Panc1 (cell line): Measurements from ENCODE around the gene WIPF1. TPM values are rescaled to one million over a fixed set of nuclear protein-coding genes. Genes with fewer than 3 reads are reported as not detected.

ENCODE experiments used
- ATAC-seq: fragments of 200-7000 bp; cut with Tn5 transposase; 2 replicates; pipeline ENCODE4 v1.9.1; 2020; ENCODE audit warnings: mild to moderate bottlenecking, moderate library complexity
- BruUV-seq: library from RNA; stranded (reverse); fragments of 400-500 nt; replicated peaks from 2 replicates; lab custom pipeline; 2021; lab: Mats Ljungman, UMichigan
- CTCF ChIA-PET: fragments of 300-600 bp; sonication (Branson Sonifier 250); formaldehyde crosslinking; loops from one replicate; lab custom pipeline; 2022; ENCODE audit warnings: antibody characterized with exemption; lab: Charles Lee
- POLR2A ChIA-PET: fragments of 300-600 bp; sonication (Branson Sonifier 250); formaldehyde crosslinking; loops from one replicate; lab custom pipeline; 2022; ENCODE audit warnings: antibody characterized with exemption; lab: Charles Lee
- DNase-seq: peaks from one replicate; pipeline ENCODE4 v3.0.0-alpha.2; 2010; ENCODE audit warnings: low read depth, low spot score
- H3K27ac ChIP-seq: 2 replicates; pipeline ENCODE4 v1.5.1; 2011; ENCODE audit warnings: mild to moderate bottlenecking, low read length, inconsistent platforms
- H3K27me3 ChIP-seq: fragments of 200-500 bp; sonication (Bioruptor generic); 2 replicates; pipeline ENCODE4 v1.6.0; 2014; ENCODE audit warnings: low read length, inconsistent platforms; ENCODE audit not compliant: control insufficient read depth, insufficient read depth
- H3K36me3 ChIP-seq: fragments of 200-500 bp; sonication (Bioruptor generic); 2 replicates; pipeline ENCODE4 v1.5.1; 2014; ENCODE audit warnings: inconsistent platforms, mild to moderate bottlenecking, low read length, moderate library complexity; ENCODE audit not compliant: control insufficient read depth, insufficient read depth
- H3K4me1 ChIP-seq: 2 replicates; pipeline ENCODE4 v1.5.1; 2011; ENCODE audit warnings: inconsistent platforms, mild to moderate bottlenecking, low read length, moderate library complexity; ENCODE audit not compliant: control insufficient read depth, insufficient read depth
- H3K4me3 ChIP-seq, 2 experiments: 2 replicates each; pipeline ENCODE4 v1.5.1; 2011 to 2012; ENCODE audit warnings: low read depth in 2 of 2, low read length in 2 of 2, mild to moderate bottlenecking in 2 of 2, inconsistent platforms in 1 of 2, moderate library complexity in 1 of 2
- H3K9me3 ChIP-seq: fragments of 200-500 bp; sonication (Bioruptor generic); 2 replicates; pipeline ENCODE4 v1.5.1; 2014; ENCODE audit warnings: low read depth, mild to moderate bottlenecking, inconsistent platforms, low read length, moderate library complexity; ENCODE audit not compliant: control insufficient read depth, insufficient read depth
- POLR2AphosphoS5 ChIP-seq: IDR thresholded peaks from 2 replicates; pipeline ENCODE4 v1.6.1; 2012; ENCODE audit warnings: mild to moderate bottlenecking, low read depth, low read length, moderate library complexity
- SIN3A ChIP-seq: IDR thresholded peaks from 2 replicates; pipeline ENCODE4 v1.6.1; 2012; ENCODE audit warnings: low read depth, mild to moderate bottlenecking, low read length, moderate library complexity, borderline replicate concordance; ENCODE audit not compliant: insufficient read depth
- TCF7L2 ChIP-seq: IDR thresholded peaks from 2 replicates; pipeline ENCODE4 v1.6.1; 2011; ENCODE audit warnings: mild to moderate bottlenecking, low read depth, low read length, inconsistent platforms
- in situ Hi-C: cut with HindIII; loops from 2 replicates; pipeline ENCODE4 v1.10.0; 2016; ENCODE audit warnings: low sequenced_read_pairs, low pct_unique_long_range_greater_than_20kb
- intact Hi-C: fragments of 100-400 bp; cut with micrococcal nuclease; formaldehyde crosslinking; loops from one replicate; pipeline ENCODE4 v1.10.0; 2022; ENCODE audit not compliant: unreplicated experiment
- total RNA-seq: library from RNA; stranded (reverse); gene quantifications from one replicate; pipeline ENCODE4 v1.2.1, GENCODE V29; 2021; ENCODE audit not compliant: unreplicated experiment
- TF ChIP-seq, protein P1 (sequence below): fragments of 450-650 bp; IDR thresholded peaks from 2 replicates; pipeline ENCODE4 v1.5.1; 2017; ENCODE audit warnings: mild to moderate bottlenecking
- TF ChIP-seq, protein P2 (sequence below), 2 experiments: IDR thresholded peaks; 2 replicates each; pipeline ENCODE4 v1.6.1; 2011 to 2012; ENCODE audit warnings: low read depth in 2 of 2, control low read depth in 1 of 2, low read length in 1 of 2, mild to moderate bottlenecking in 1 of 2, moderate library complexity in 1 of 2; ENCODE audit not compliant: insufficient read depth in 1 of 2

The WIPF1 gene
- total RNA-seq, 1 experiment from 2014 or later, result 8.3 TPM

DNA sequence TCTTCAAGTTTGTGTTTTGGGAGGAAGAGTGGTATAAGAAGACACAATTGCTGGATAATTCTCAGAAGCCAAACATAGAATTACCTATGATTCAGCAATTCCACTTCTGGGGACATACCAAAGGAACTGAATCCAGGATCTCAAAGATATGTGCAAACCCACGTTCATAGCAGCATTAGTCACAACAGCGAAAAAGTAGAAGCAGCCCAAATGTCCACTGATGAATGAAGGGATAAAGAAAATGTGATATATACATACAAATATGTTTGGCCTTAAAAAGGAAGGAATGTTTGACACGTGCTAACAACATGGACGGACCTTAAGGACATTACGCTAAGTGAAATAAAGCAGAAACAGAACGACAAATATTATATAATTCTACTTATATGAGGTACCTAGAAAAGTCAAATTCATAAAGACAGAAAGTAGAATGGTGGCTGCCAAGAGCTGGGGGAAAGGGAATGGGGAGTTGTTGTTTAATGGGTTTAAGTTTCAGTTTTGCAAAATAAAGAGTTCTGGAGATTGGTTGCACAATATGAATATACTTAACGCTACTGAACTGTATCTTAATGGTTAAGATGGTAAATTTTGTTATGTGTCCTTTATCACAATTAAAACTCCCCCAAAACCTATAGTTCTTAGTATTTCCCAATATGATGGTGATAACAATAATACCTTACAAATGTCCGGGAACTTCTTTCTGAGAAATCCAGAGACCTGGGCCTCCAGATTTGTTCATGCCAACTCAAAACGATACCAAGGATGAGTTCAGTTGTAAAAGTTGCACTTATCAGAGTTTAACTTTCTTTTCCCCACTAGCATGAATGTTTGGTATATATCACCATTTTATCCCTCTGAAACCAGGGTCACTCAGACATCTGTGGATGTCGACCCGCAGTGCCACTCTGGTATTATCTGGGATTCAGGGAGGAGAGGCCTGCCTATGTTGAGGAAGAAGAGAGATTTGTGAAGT is 33.7 kb upstream of the WIPF1 start:
- ATAC-seq, result no peak
- no peak for TF ChIP-seq POLR2AphosphoS5
- TF ChIP-seq, protein P1, sequence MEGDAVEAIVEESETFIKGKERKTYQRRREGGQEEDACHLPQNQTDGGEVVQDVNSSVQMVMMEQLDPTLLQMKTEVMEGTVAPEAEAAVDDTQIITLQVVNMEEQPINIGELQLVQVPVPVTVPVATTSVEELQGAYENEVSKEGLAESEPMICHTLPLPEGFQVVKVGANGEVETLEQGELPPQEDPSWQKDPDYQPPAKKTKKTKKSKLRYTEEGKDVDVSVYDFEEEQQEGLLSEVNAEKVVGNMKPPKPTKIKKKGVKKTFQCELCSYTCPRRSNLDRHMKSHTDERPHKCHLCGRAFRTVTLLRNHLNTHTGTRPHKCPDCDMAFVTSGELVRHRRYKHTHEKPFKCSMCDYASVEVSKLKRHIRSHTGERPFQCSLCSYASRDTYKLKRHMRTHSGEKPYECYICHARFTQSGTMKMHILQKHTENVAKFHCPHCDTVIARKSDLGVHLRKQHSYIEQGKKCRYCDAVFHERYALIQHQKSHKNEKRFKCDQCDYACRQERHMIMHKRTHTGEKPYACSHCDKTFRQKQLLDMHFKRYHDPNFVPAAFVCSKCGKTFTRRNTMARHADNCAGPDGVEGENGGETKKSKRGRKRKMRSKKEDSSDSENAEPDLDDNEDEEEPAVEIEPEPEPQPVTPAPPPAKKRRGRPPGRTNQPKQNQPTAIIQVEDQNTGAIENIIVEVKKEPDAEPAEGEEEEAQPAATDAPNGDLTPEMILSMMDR, result no peak
- TF ChIP-seq TCF7L2, result no peak
- no peak for TF ChIP-seq SIN3A
- TF ChIP-seq, protein P2, sequence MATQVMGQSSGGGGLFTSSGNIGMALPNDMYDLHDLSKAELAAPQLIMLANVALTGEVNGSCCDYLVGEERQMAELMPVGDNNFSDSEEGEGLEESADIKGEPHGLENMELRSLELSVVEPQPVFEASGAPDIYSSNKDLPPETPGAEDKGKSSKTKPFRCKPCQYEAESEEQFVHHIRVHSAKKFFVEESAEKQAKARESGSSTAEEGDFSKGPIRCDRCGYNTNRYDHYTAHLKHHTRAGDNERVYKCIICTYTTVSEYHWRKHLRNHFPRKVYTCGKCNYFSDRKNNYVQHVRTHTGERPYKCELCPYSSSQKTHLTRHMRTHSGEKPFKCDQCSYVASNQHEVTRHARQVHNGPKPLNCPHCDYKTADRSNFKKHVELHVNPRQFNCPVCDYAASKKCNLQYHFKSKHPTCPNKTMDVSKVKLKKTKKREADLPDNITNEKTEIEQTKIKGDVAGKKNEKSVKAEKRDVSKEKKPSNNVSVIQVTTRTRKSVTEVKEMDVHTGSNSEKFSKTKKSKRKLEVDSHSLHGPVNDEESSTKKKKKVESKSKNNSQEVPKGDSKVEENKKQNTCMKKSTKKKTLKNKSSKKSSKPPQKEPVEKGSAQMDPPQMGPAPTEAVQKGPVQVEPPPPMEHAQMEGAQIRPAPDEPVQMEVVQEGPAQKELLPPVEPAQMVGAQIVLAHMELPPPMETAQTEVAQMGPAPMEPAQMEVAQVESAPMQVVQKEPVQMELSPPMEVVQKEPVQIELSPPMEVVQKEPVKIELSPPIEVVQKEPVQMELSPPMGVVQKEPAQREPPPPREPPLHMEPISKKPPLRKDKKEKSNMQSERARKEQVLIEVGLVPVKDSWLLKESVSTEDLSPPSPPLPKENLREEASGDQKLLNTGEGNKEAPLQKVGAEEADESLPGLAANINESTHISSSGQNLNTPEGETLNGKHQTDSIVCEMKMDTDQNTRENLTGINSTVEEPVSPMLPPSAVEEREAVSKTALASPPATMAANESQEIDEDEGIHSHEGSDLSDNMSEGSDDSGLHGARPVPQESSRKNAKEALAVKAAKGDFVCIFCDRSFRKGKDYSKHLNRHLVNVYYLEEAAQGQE (IDR thresholded peaks at IDR 0.05; ENCODE audit: insufficient read depth in 1 of 2, low read depth in 2 of 2, low read length in 1 of 2), result no peak
- no peaks in the 10 kb centered on the region for H3K36me3 ChIP-seq
- H3K9me3 ChIP-seq, result no peaks in the 10 kb centered on the region
- intact Hi-C loops (no loop called here), in situ Hi-C loops (no loop called here)
- ChIA-PET POLR2A (no interaction called here), CTCF (no interaction called here)
- no peak overlapping the region for H3K4me3 ChIP-seq
- no peaks in the 10 kb centered on the region for H3K4me1 ChIP-seq
- H3K27ac ChIP-seq, result no peak overlapping the region
- DNase-seq, result no peak
- BruUV-seq, result no TSS peak
- H3K27me3 ChIP-seq, result no peaks in the 10 kb centered on the region

DNA sequence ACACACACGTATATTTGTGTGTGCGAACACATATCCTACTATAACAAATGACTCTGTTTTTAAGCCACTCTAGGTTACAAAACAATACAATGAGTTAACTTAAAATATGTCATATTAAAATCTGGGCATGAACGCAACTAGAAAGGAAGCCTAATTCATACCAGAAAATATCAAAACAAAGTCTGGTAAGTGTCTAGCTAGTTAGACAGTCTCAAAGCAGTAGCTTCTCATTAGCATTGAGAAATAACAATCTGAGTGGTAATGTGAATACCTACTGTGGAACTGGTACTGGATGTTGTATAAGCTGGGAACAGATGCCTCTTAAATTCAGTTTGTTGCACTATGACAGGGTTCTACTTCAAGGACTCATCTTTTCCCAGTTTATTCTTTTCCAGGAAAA is 32.5 kb upstream of the WIPF1 start:
- in situ Hi-C loops (no loop called here), intact Hi-C loops (no loop called here)
- H3K27ac ChIP-seq, result no peak overlapping the region
- BruUV-seq, result no TSS peak
- ChIA-PET POLR2A (no interaction called here), CTCF (no interaction called here)
- H3K27me3 ChIP-seq, result no peaks in the 10 kb centered on the region
- no peaks in the 10 kb centered on the region for H3K9me3 ChIP-seq
- H3K4me1 ChIP-seq, result no peaks in the 10 kb centered on the region
- ATAC-seq, result no peak
- no peak for DNase-seq
- TF ChIP-seq SIN3A (no peak), POLR2AphosphoS5 (no peak)
- TF ChIP-seq, protein P1, result no peak
- H3K36me3 ChIP-seq, result no peaks in the 10 kb centered on the region
- no peak overlapping the region for H3K4me3 ChIP-seq
